ENCODE results near the gene GIT1.

The GIT1 gene

DNA sequence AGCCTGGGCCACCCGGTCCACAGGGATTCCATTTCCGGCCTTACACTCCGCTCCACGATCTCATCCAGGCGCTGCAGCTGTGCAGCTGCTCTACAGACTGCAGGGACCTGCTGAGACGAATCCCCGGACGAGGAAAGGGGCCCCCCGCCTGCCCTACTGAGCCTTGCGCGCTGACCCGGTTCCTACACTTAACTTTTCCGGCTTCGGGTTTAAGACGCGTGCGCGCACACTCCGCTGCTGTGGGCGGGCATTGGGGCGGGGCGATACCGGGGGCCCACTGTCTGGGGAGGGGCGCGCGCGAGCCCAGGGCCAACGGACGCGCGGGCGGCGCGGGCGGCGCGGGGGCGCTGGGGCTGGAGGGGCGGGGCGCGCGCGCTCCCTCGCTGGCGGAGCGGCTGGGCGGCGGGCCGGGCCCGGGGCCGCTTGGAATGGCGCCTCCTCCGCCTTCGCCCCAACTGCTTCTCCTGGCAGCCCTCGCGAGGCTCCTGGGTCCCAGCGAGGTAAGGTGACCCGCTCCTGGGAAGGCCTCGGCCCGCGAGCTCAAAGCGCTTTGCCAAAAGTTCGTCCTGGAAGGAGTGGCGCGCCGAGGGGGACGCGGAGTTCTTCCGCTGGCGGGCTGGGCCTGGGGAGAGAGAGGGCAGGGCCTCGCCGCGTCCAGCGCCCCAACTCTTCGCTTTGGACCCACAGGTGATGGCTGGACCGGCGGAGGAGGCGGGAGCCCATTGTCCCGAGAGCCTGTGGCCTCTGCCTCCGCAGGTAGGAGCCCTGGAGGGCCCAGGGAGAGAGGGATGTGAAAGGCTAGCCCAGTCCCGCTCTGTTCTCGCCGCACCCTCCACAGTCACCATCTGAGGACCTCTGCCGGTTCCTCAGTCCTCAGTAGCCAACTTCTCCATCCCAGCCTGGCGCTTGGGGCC, 20.9 kb downstream of the GIT1 start, which contains the start of gene TP53I13:
Gene TP53I13, plus strand, starts transcription at position 371 of the 914 bp plus-strand sequence. Its CDS starts 58 bp downstream, at position 429.
- no peaks in the 10 kb centered on the region for H3K9me3 ChIP-seq (ENCODE audit: severe bottlenecking)
- H3K27ac ChIP-seq: peak within 1 kb of the TSS; percentile 93
- H3K27me3 ChIP-seq (ENCODE audit: insufficient read depth, low read depth, severe bottlenecking): no peaks in the 10 kb centered on the region
- peak; percentile 94 for DNase-seq
- TF ChIP-seq, protein P1, sequence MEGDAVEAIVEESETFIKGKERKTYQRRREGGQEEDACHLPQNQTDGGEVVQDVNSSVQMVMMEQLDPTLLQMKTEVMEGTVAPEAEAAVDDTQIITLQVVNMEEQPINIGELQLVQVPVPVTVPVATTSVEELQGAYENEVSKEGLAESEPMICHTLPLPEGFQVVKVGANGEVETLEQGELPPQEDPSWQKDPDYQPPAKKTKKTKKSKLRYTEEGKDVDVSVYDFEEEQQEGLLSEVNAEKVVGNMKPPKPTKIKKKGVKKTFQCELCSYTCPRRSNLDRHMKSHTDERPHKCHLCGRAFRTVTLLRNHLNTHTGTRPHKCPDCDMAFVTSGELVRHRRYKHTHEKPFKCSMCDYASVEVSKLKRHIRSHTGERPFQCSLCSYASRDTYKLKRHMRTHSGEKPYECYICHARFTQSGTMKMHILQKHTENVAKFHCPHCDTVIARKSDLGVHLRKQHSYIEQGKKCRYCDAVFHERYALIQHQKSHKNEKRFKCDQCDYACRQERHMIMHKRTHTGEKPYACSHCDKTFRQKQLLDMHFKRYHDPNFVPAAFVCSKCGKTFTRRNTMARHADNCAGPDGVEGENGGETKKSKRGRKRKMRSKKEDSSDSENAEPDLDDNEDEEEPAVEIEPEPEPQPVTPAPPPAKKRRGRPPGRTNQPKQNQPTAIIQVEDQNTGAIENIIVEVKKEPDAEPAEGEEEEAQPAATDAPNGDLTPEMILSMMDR (IDR thresholded peaks at IDR 0.05; ENCODE audit: low read depth, low read length): no peak
- H3K4me3 ChIP-seq (ENCODE audit: low read depth, low read length): peak within 1 kb of the TSS; percentile 90
- H3K36me3 ChIP-seq: peaks cover 16% of the 10 kb centered on the region

DNA sequence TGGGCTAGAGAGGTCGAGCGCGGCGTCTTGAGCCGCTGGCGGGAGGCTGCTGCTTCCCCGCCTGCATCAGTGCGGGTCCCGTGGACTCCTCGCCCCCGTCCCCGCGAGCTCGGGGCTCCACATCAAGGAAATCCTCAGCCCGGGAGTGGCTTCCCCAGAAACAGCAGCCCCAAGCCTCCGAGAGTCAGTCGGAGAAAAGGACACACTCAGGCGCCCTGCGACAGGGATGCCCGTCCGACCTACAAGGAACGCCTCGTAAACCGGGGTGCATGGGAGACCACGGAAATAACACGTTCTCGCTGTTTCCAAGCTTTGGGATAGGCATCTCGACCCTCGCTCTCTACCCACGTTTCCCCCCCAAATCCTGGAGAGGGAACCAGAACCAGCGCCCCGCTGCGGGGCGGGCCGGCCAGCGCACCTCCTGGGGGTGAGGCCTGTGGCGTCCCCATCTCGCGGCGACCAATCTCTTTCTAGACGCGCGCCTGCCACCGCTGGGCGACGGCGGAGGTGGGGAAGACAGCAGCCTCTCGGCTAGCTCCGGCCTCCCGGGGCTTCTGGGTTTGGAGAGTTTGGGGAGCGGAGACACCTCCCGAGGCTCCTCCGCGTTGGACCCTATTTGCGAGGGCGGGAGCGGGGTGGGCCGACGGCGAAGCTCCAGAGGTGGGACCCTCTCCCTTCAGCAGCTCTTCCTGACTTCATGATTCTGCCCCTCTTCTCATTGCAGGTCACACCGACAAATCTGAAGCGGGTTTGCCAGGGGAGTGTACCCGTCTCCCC, 21.7 kb downstream of the GIT1 start:
- Histone ChIP-seq H3K9me3 (ENCODE audit: severe bottlenecking) (no peaks in the 10 kb centered on the region), H3K4me3 (ENCODE audit: low read depth, low read length) (peak overlapping the region; percentile 56), H3K27me3 (ENCODE audit: insufficient read depth, low read depth, severe bottlenecking) (no peaks in the 10 kb centered on the region), H3K27ac (peak overlapping the region; percentile 72), H3K36me3 (peaks cover 10% of the 10 kb centered on the region)
- TF ChIP-seq, protein P1 (IDR thresholded peaks at IDR 0.05; ENCODE audit: low read depth, low read length): peak; percentile 44
- DNase-seq: peak; percentile 82

DNA sequence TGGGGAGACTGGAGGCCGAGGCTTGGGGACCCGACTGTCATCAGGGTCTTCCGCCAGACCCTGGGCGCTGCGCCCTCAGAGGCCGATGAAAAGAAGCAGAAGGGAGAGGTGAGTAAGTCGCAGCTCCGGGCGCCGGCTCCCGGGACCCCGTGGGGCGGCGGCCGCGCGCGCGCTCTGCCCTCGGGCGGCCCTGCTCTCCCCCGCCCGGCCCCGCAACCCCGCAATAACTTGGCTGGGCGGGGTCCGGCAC, 22.2 kb downstream of the GIT1 start:
- peak overlapping the region; percentile 72 for H3K27ac ChIP-seq
- H3K9me3 ChIP-seq (ENCODE audit: severe bottlenecking): no peaks in the 10 kb centered on the region
- H3K4me3 ChIP-seq (ENCODE audit: low read depth, low read length): peak overlapping the region; percentile 56
- no peaks in the 10 kb centered on the region for H3K27me3 ChIP-seq (ENCODE audit: insufficient read depth, low read depth, severe bottlenecking)
- peaks cover 11% of the 10 kb centered on the region for H3K36me3 ChIP-seq
- TF ChIP-seq, protein P1 (IDR thresholded peaks at IDR 0.05; ENCODE audit: low read depth, low read length): no peak
- DNase-seq: no peak

DNA sequence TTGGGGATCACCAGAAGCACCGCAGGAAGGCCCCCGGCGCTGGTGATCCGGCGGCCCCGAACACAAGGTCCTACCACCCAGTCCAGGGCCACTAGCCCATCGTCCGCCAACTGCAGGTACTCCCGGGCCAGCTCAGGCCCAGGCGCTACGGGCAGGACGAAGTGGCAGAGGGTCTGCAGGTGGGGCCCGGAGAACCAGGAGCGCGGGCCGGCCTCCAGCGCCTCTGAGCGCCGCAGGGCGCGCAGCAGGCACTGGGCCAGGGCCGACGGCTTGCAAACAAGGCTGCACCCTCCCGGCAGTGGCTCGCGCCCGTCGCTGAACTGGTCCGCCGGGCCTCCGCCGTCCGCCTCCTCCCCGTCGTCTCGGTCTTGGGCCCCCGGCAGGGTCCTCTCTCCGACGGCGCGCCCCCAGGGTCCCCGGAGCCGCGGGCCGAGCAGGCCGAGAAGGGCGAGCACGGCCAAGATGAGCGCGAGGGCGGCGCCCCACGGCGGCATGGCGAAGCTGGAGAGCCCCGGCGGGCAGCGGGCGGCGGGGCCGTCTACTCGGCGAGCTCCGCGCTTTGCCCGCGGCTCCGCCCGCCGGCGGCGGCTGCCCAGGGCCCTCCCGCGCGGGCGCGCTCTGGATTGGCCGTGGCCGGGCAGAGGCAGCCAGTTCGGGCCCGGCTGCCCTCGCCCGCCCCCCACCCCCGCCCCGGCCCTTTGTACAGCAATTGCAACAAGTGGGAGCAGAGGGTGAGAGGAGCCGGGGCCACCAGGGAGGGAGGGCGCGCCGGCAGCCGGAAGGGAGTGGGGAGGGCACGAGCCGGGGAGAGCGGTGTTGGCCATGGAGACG, 22.8 kb downstream of the GIT1 start, which contains the start of gene ABHD15:
Gene ABHD15, minus strand, starts transcription at position 565 of the 831 bp plus-strand sequence. Its CDS starts 71 bp downstream, at position 494.
- no peaks in the 10 kb centered on the region for H3K27me3 ChIP-seq (ENCODE audit: insufficient read depth, low read depth, severe bottlenecking)
- peak within 1 kb of the TSS; percentile 56 for H3K4me3 ChIP-seq (ENCODE audit: low read depth, low read length)
- peaks cover 6% of the 10 kb centered on the region for H3K36me3 ChIP-seq
- peak within 1 kb of the TSS; percentile 72 for H3K27ac ChIP-seq
- H3K9me3 ChIP-seq (ENCODE audit: severe bottlenecking): no peaks in the 10 kb centered on the region
- TF ChIP-seq, protein P1 (IDR thresholded peaks at IDR 0.05; ENCODE audit: low read depth, low read length): no peak
- peak; percentile 64 for DNase-seq

DNA sequence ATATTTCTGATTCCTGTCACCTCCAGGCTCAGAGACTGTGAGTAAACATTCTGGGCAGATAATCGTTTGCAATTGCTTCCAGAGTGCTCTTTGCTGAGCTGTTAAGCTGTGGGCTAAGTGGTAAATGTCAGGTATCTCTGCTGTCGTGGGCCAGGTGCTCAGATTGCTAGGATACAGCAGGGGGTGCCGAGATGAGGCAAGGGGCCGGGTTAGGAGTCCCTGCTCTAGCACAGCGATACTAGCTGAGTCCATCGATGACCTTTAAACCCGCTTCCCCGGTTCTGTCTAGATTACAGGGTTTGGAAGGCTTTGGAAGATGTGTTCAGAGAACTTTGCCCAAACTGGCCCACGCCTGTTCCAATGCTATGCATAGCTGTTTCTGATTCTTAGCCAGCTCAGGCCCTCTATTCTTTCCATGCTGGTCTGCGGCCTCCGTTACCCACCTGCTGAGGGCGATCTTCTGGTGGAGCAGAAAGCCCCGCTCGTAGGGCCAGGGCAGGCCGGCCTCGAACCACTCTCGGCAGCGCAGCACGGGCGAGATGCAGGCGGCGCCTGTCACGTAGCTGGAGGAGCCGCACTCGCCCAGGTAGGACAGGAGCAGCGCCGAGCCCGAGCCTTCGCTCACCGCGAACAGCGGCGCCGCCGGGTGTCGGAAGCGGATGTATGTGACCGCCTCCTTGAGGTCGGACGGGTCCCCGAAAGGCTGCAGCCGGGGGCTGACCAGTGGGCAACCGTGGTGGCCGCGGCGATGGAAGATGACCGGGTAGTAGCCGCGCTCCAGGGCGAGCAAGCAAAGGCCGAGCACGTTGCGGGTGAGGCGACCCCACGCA, 23.6 kb downstream of the GIT1 start:
- no peaks in the 10 kb centered on the region for H3K27me3 ChIP-seq (ENCODE audit: insufficient read depth, low read depth, severe bottlenecking)
- TF ChIP-seq, protein P1 (IDR thresholded peaks at IDR 0.05; ENCODE audit: low read depth, low read length): peak; percentile 31; the same call in 1 of the 2 replicates
- peak; percentile 72 for DNase-seq
- peak overlapping the region; percentile 56 for H3K4me3 ChIP-seq (ENCODE audit: low read depth, low read length)
- H3K9me3 ChIP-seq (ENCODE audit: severe bottlenecking): no peaks in the 10 kb centered on the region
- peak overlapping the region; percentile 68 for H3K27ac ChIP-seq
- peaks cover 3% of the 10 kb centered on the region; the same call in 1 of the 2 replicates for H3K36me3 ChIP-seq

Data from WERI-Rb-1 (cell line).